GM21423 (cell line): Measurements from ENCODE around the gene SLC25A10.

Experiments
- ATAC-seq: cut with Tn5 transposase; IDR thresholded peaks from one replicate; pipeline ENCODE4 v1.9.1; 2021; ENCODE audit warnings: mild to moderate bottlenecking, moderate library complexity; ENCODE audit not compliant: unreplicated experiment

SLC25A10 gene

DNA sequence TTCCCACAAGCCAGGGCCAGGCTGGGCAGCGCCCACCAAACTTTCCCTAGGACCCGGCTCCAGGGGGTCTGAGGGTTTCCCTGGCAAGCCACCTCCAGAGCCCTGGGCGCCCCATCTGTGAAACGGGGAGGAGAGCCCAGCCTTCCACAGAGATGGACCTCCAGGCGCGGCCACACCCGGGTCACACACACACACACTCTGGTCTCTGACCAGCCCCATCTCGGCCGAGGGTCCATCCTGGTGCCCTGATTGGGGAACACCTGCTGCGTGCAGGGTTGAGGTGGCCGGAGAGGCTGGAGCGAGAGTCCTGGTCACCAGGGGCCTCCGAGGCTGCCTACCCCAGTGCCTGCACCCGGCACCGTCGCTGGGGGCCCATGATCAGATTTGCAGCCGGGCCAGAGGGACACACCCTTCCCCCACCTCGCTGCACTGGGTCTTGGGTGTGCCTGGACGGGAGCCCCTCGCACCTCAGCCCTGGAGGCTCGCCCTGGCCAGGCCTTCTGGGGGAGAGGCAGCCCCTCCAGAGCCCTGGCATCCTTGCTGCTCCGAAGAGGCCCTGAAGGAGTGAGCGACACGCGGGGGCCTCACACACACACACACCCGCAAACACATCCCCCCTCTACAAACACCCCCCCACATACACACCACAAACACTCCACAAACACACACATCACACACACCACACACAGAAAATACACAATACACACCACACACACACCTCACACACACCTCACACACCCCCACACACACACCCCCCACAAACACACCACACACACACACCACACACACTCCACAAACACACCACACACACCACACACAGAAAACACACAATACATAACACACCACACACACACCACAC lies 29.7 kb downstream of the SLC25A10 start:
- no peak for ATAC-seq
